Endothelial cell of umbilical vein (primary cell): Measurements from ENCODE around the gene CNDP1. TPM values are rescaled to one million over a fixed set of nuclear protein-coding genes. Genes with fewer than 3 reads are reported as not detected.

ENCODE experiments used
- BruUV-seq: library from RNA; stranded (reverse); fragments of 400-500 nt; replicated peaks from 2 replicates; lab custom pipeline; 2021; lab: Mats Ljungman, UMichigan
- CTCF ChIA-PET: fragments of 300-600, 350-600 bp; sonication (Branson Sonifier 250); formaldehyde crosslinking; loops from one replicate; lab custom pipeline; 2021; ENCODE audit warnings: antibody characterized with exemption, inconsistent platforms; lab: Charles Lee
- POLR2A ChIA-PET: fragments of 300-600, 350-600 bp; sonication (Branson Sonifier 250); formaldehyde crosslinking; loops from one replicate; lab custom pipeline; 2021; ENCODE audit warnings: antibody characterized with exemption, inconsistent platforms; lab: Charles Lee
- DNase-seq: peaks from one replicate; pipeline ENCODE4 v3.0.0-alpha.2; 2011; ENCODE audit warnings: low read depth, low spot score
- FAIRE-seq: peaks from 2 replicates; lab custom pipeline; 2011; peaks lifted over from hg19 to GRCh38; lab: Jason Lieb, UNC
- H2AFZ ChIP-seq: 2 replicates; pipeline ENCODE4 v1.6.0; 2012; ENCODE audit warnings: low read depth, low read length, control low read depth, inconsistent platforms
- H3K27ac ChIP-seq: 2 replicates; pipeline ENCODE4 v1.5.1; 2011; ENCODE audit warnings: low read depth, mild to moderate bottlenecking, control low read depth, low read length, moderate library complexity; ENCODE audit not compliant: insufficient read depth
- H3K27me3 ChIP-seq, 2 experiments: 2 replicates each; pipeline versions ENCODE4 v1.6.0 to v1.6.1; 2011; ENCODE audit warnings: low read length in 2 of 2, mixed read lengths in 1 of 2; ENCODE audit not compliant: control insufficient read depth in 2 of 2, insufficient read depth in 2 of 2
- H3K36me3 ChIP-seq, 2 experiments: 2 replicates in 1 of 2; 3 replicates in 1 of 2; pipeline ENCODE4 v1.5.1; 2011; ENCODE audit warnings: low read length in 2 of 2, mild to moderate bottlenecking in 1 of 2, moderate library complexity in 1 of 2; ENCODE audit not compliant: control insufficient read depth in 2 of 2, insufficient read depth in 2 of 2; ENCODE audit errors: extremely low read depth in 1 of 2
- H3K4me1 ChIP-seq: 3 replicates; pipeline ENCODE4 v1.5.1; 2011; ENCODE audit warnings: mild to moderate bottlenecking, low read length; ENCODE audit not compliant: control insufficient read depth, insufficient read depth; ENCODE audit errors: extremely low read depth
- H3K4me2 ChIP-seq: 2 replicates; pipeline ENCODE4 v1.6.1; 2011; ENCODE audit warnings: low read length, control low read depth, mixed read lengths; ENCODE audit not compliant: insufficient read depth
- H3K4me3 ChIP-seq, 3 experiments: fragments of 200-600 bp in 1 of 3; sonication (generic), shearing (Covaris generic) in 1 of 3; replicated peaks in 1 of 3; 2 replicates each; pipeline ENCODE4 v1.5.1; 2011 to 2016; ENCODE audit warnings: control low read depth in 3 of 3, low read length in 3 of 3, mild to moderate bottlenecking in 2 of 3, inconsistent platforms in 1 of 3, low read depth in 1 of 3, moderate library complexity in 1 of 3; ENCODE audit not compliant: insufficient read depth in 1 of 3
- H3K79me2 ChIP-seq: 2 replicates; pipeline ENCODE4 v1.6.0; 2012; ENCODE audit warnings: low read length, inconsistent platforms; ENCODE audit not compliant: control insufficient read depth, insufficient read depth
- H3K9ac ChIP-seq: replicated peaks from 2 replicates; pipeline ENCODE3; 2011; ENCODE audit warnings: low read length, control low read depth; ENCODE audit not compliant: insufficient read depth; ENCODE audit errors: extremely low read depth
- H3K9me1 ChIP-seq: replicated peaks from 3 replicates; pipeline ENCODE4 v1.6.0; 2011; ENCODE audit warnings: mild to moderate bottlenecking, low read length; ENCODE audit not compliant: control insufficient read depth, insufficient read depth; ENCODE audit errors: extremely low read depth
- H3K9me3 ChIP-seq: replicated peaks from 2 replicates; pipeline ENCODE4 v1.5.1; 2012; ENCODE audit warnings: low read length, inconsistent platforms; ENCODE audit not compliant: control insufficient read depth, insufficient read depth
- H4K20me1 ChIP-seq: replicated peaks from 2 replicates; pipeline ENCODE3; 2011; ENCODE audit warnings: mild to moderate bottlenecking, low read length; ENCODE audit not compliant: control insufficient read depth, insufficient read depth; ENCODE audit errors: extremely low read depth
- EZH2 ChIP-seq: IDR thresholded peaks from 2 replicates; pipeline ENCODE4 v1.6.1; 2012; ENCODE audit warnings: borderline replicate concordance, low read depth, mild to moderate bottlenecking, moderate library complexity, low read length, inconsistent platforms; ENCODE audit not compliant: severe bottlenecking
- FOS ChIP-seq: IDR thresholded peaks from 2 replicates; pipeline ENCODE4 v1.6.1; 2011; ENCODE audit warnings: mild to moderate bottlenecking, low read length, moderate library complexity, borderline replicate concordance; ENCODE audit not compliant: insufficient read depth
- GATA2 ChIP-seq: IDR thresholded peaks from 2 replicates; pipeline ENCODE4 v1.7.0; 2011; ENCODE audit warnings: low read depth, mild to moderate bottlenecking, moderate library complexity, mixed read lengths, low read length; ENCODE audit not compliant: insufficient read length, insufficient read depth
- JUN ChIP-seq: IDR thresholded peaks from 2 replicates; pipeline ENCODE4 v1.6.1; 2011; ENCODE audit warnings: borderline replicate concordance, low read depth; ENCODE audit not compliant: insufficient read length, insufficient read depth
- MYC ChIP-seq: IDR thresholded peaks from one replicate; pipeline ENCODE4 v1.6.1; 2011; ENCODE audit warnings: mild to moderate bottlenecking, low read depth, low read length
- POLR2A ChIP-seq: IDR thresholded peaks from 2 replicates; pipeline ENCODE4 v1.6.1; 2012; ENCODE audit warnings: low read depth, mild to moderate bottlenecking, control low read depth, low read length
- POLR2AphosphoS5 ChIP-seq: IDR thresholded peaks from 2 replicates; pipeline ENCODE4 v1.6.1; 2012; ENCODE audit warnings: low read depth, mild to moderate bottlenecking, control low read depth, low read length, moderate library complexity; ENCODE audit not compliant: insufficient read depth
- dilution Hi-C: fragments of 300-500 bp; cut with MboI; formaldehyde crosslinking; loops from one replicate; pipeline ENCODE4 v1.15.0; 2019; ENCODE audit warnings: low sequenced_read_pairs; ENCODE audit not compliant: extremely low pct_ligation_motif_present
- intact Hi-C: fragments of 100-400 bp; cut with micrococcal nuclease; formaldehyde crosslinking; loops from one replicate; pipeline ENCODE4 v1.10.0; 2022
- polyA plus RNA-seq, 4 experiments: library from polyadenylated mRNA; depleted of rRNA in 3 of 4; stranded (reverse) in 3 of 4; unstranded in 1 of 4; fragments of >200 nt; gene quantifications; 2 replicates each; pipeline versions ENCODE4 v1.2.1 to v1.2.3, GENCODE V29; 2011 to 2012; ENCODE audit warnings: missing spikeins in 1 of 4
- total RNA-seq: library from RNA; stranded (reverse); gene quantifications from 2 replicates; pipeline ENCODE4 v1.2.3, GENCODE V29; 2021
- TF ChIP-seq, protein P1 (sequence below): IDR thresholded peaks from 2 replicates; pipeline ENCODE4 v1.6.1; 2011; ENCODE audit not compliant: insufficient read depth, insufficient read length
- TF ChIP-seq, protein P2 (sequence below), 2 donors: IDR thresholded peaks; 1 replicate in 1 of 2; 2 replicates in 1 of 2; pipeline ENCODE4 v1.5.1; 2011; ENCODE audit warnings: low read length in 2 of 2, mild to moderate bottlenecking in 2 of 2, moderate library complexity in 2 of 2, control low read depth in 1 of 2, inconsistent platforms in 1 of 2, low read depth in 1 of 2; ENCODE audit not compliant: insufficient read depth in 1 of 2; ENCODE audit errors: extremely low read depth in 1 of 2

Gene CNDP1
- total and polyA plus RNA-seq, 2 donors (not counting 3 experiments of a cell fraction or from before 2014, with no cell fraction given): not detected

DNA sequence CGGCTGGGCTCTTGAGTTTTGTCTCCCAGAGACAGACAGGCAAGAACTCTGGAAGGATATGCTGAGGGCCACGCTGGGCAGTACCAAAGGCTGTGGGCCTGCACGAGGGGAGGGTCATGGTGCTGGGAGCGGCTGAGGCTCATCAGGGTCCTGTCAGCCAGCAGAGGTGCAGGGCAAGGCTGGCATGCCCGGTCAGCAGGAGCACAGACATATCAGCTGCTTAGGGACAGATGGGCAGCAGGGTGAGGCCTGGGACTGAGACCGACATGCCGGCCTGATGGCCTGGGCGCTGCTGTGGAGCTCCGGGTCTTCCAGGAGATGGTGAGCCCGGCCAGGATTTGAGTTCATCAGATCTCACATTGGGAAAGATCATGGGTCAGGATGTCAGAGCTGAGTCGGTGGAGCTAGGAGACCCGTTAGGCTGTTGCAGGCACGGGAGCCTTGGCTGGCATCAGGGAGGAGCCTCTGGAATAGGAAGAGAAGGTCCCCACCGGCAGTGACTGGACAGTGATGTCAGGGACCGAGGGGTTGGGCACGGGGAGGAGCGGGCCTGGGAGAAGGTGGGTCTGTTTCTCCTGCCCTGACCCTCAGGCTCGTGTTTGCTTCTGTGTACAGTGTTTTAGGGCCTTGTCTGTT, 19.3 kb upstream of the CNDP1 start:
- ChIA-PET CTCF (no interaction called here), POLR2A (no interaction called here)
- no peaks in the 10 kb centered on the region for H3K9me3 ChIP-seq
- dilution Hi-C loops (no loop called here), intact Hi-C loops (no loop called here)
- FAIRE-seq: no peak
- no peak for TF ChIP-seq FOS
- no peak for TF ChIP-seq POLR2A
- TF ChIP-seq, protein P1, sequence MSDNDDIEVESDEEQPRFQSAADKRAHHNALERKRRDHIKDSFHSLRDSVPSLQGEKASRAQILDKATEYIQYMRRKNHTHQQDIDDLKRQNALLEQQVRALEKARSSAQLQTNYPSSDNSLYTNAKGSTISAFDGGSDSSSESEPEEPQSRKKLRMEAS: no peak
- TF ChIP-seq, protein P2, sequence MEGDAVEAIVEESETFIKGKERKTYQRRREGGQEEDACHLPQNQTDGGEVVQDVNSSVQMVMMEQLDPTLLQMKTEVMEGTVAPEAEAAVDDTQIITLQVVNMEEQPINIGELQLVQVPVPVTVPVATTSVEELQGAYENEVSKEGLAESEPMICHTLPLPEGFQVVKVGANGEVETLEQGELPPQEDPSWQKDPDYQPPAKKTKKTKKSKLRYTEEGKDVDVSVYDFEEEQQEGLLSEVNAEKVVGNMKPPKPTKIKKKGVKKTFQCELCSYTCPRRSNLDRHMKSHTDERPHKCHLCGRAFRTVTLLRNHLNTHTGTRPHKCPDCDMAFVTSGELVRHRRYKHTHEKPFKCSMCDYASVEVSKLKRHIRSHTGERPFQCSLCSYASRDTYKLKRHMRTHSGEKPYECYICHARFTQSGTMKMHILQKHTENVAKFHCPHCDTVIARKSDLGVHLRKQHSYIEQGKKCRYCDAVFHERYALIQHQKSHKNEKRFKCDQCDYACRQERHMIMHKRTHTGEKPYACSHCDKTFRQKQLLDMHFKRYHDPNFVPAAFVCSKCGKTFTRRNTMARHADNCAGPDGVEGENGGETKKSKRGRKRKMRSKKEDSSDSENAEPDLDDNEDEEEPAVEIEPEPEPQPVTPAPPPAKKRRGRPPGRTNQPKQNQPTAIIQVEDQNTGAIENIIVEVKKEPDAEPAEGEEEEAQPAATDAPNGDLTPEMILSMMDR (IDR thresholded peaks at IDR 0.05; ENCODE audit: extremely low read depth in 1 of 2, insufficient read depth in 1 of 2, low read depth in 1 of 2, low read length in 2 of 2): no peak
- TF ChIP-seq POLR2AphosphoS5: no peak
- no peak for TF ChIP-seq JUN
- no peak for TF ChIP-seq EZH2
- TF ChIP-seq MYC: no peak
- TF ChIP-seq GATA2: no peak
- H3K27me3 ChIP-seq: no peaks in the 10 kb centered on the region
- H3K36me3 ChIP-seq: peaks cover 2 to 47% of the 10 kb centered on the region in 2 experiments
- no peak overlapping the region for H2AFZ ChIP-seq
- no TSS peak for BruUV-seq
- H3K4me2 ChIP-seq: no peak overlapping the region
- no peak for DNase-seq
- H3K9ac ChIP-seq: no peak overlapping the region
- no peak overlapping the region for H3K4me3 ChIP-seq
- H3K79me2 ChIP-seq: no peaks in the 10 kb centered on the region
- H4K20me1 ChIP-seq: no peaks in the 10 kb centered on the region
- no peak overlapping the region for H3K27ac ChIP-seq
- no peaks in the 10 kb centered on the region for H3K9me1 ChIP-seq
- no peaks in the 10 kb centered on the region for H3K4me1 ChIP-seq
